CD4-positive, alpha-beta T cell treated with Interleukin-6 at 100 ng/mL for 8 hours (primary cell): ENCODE data around the gene SMAD4.
"Not testable (repeated sequence)": the region's sequence is repeated elsewhere in the genome, so short reads cannot be mapped to it uniquely, and the experiment has no call there.

Experiments used
- DNase-seq: peaks from one replicate; pipeline ENCODE4 v3.0.0-alpha.2; 2020; ENCODE audit warnings: mixed read lengths, low spot score

Gene SMAD4

GRCh38 chr18:51070545-51070944 is 40.5 kb downstream of the SMAD4 start:
- no peak for DNase-seq

GRCh38 chr18:51072586-51073313 is 42.7 kb downstream of the SMAD4 start:
- no peak for DNase-seq

GRCh38 chr18:51074605-51075004 is 44.6 kb downstream of the SMAD4 start:
- DNase-seq = no peak

- DNase-seq = no peak
Observed at GRCh38 chr18:51076503-51076902, 46.5 kb downstream of the SMAD4 start.

GRCh38 chr18:51077217-51077616 is 47.2 kb downstream of the SMAD4 start:
- no peak for DNase-seq

GRCh38 chr18:51078026-51078425 is 48.0 kb downstream of the SMAD4 start:
- no peak for DNase-seq

GRCh38 chr18:51082571-51083267 is 52.7 kb downstream of the SMAD4 start:
- no peak for DNase-seq

- no peak for DNase-seq
Observed at GRCh38 chr18:51083398-51083797, 53.4 kb downstream of the SMAD4 start.

GRCh38 chr18:51088410-51088809 is 58.4 kb downstream of the SMAD4 start:
- DNase-seq = no peak

GRCh38 chr18:51089691-51090090 is 59.7 kb downstream of the SMAD4 start:
- DNase-seq = no peak

GRCh38 chr18:51091270-51091669 is 61.3 kb downstream of the SMAD4 start:
- no peak for DNase-seq

GRCh38 chr18:51092117-51092516 is 62.1 kb downstream of the SMAD4 start:
- DNase-seq = no peak

- DNase-seq = not testable (repeated sequence)
Observed at GRCh38 chr18:51092967-51093366, 63.0 kb downstream of the SMAD4 start.

- no peak for DNase-seq
Observed at GRCh38 chr18:51097021-51097822, 67.2 kb downstream of the SMAD4 start.

- DNase-seq = no peak
Observed at GRCh38 chr18:51098082-51098481, 68.1 kb downstream of the SMAD4 start.

GRCh38 chr18:51098513-51098912 is 68.5 kb downstream of the SMAD4 start:
- DNase-seq = no peak

- no peak for DNase-seq
Observed at GRCh38 chr18:51100385-51101120, 70.5 kb downstream of the SMAD4 start.

GRCh38 chr18:51107082-51107481 is 77.1 kb downstream of the SMAD4 start:
- DNase-seq = no peak

GRCh38 chr18:51107598-51108305 is 77.7 kb downstream of the SMAD4 start:
- no peak for DNase-seq

GRCh38 chr18:51108330-51108729 is 78.3 kb downstream of the SMAD4 start:
- DNase-seq = no peak

- peak; percentile 40 for DNase-seq
Observed at GRCh38 chr18:51110073-51110797, 80.2 kb downstream of the SMAD4 start.
